H9 (cell line): ENCODE results near the gene HHAT. TPM values are rescaled to one million over a fixed set of nuclear protein-coding genes. Genes with fewer than 3 reads are reported as not detected.

Experiments
- DNase-seq: peaks from one replicate; pipeline ENCODE4 v3.0.0-alpha.2; 2017
- H2AFZ ChIP-seq: one replicate; pipeline ENCODE4 v1.6.1; 2013; ENCODE audit warnings: mild to moderate bottlenecking, low read length, control low read depth, moderate library complexity
- H2AK5ac ChIP-seq: 2 replicates; pipeline ENCODE4 v1.6.1; 2013; ENCODE audit warnings: low read length, control low read depth, mixed read lengths; ENCODE audit not compliant: insufficient read length
- H2BK120ac ChIP-seq: one replicate; pipeline ENCODE4 v1.6.1; 2013; ENCODE audit warnings: low read depth, mild to moderate bottlenecking, low read length, control low read depth, inconsistent platforms; ENCODE audit not compliant: poor library complexity, severe bottlenecking
- H2BK12ac ChIP-seq: 2 replicates; pipeline ENCODE4 v1.6.1; 2013; ENCODE audit warnings: low read length, control low read depth, mixed read lengths, low read depth; ENCODE audit not compliant: insufficient read length
- H2BK15ac ChIP-seq: 2 replicates; pipeline ENCODE4 v1.6.1; 2013; ENCODE audit warnings: low read depth, low read length, control low read depth
- H2BK20ac ChIP-seq: one replicate; pipeline ENCODE4 v1.6.1; 2013; ENCODE audit warnings: low read depth, mild to moderate bottlenecking, low read length, control low read depth, inconsistent platforms; ENCODE audit not compliant: poor library complexity, severe bottlenecking
- H2BK5ac ChIP-seq: 2 replicates; pipeline ENCODE4 v1.6.1; 2013; ENCODE audit warnings: low read length, control low read depth, mixed read lengths; ENCODE audit not compliant: insufficient read length
- H3K14ac ChIP-seq: 2 replicates; pipeline ENCODE4 v1.6.1; 2013; ENCODE audit warnings: low read length, control low read depth; ENCODE audit not compliant: insufficient read depth
- H3K18ac ChIP-seq: 2 replicates; pipeline ENCODE4 v1.6.1; 2013; ENCODE audit warnings: low read depth, mild to moderate bottlenecking, mixed read lengths, low read length, control low read depth; ENCODE audit not compliant: insufficient read length
- H3K23ac ChIP-seq: 2 replicates; pipeline ENCODE4 v1.6.1; 2013; ENCODE audit warnings: low read length, control low read depth, mixed read lengths, low read depth; ENCODE audit not compliant: insufficient read length
- H3K23me2 ChIP-seq: 2 replicates; pipeline ENCODE4 v1.6.1; 2013; ENCODE audit warnings: low read depth, mild to moderate bottlenecking, mixed read lengths, low read length, control low read depth; ENCODE audit not compliant: insufficient read length, poor library complexity, severe bottlenecking
- H3K27ac ChIP-seq: 2 replicates; pipeline ENCODE4 v1.5.1; 2013; ENCODE audit warnings: low read length, control low read depth, mixed read lengths, low read depth; ENCODE audit not compliant: insufficient read length
- H3K27me3 ChIP-seq: 2 replicates; pipeline ENCODE4 v1.6.1; 2013; ENCODE audit warnings: low read length, control low read depth, inconsistent platforms; ENCODE audit not compliant: insufficient read depth
- H3K4ac ChIP-seq: 2 replicates; pipeline ENCODE4 v1.6.1; 2013; ENCODE audit warnings: low read depth, mild to moderate bottlenecking, control low read depth, inconsistent platforms, low read length, moderate library complexity
- H3K4me1 ChIP-seq: 2 replicates; pipeline ENCODE4 v1.6.1; 2013; ENCODE audit warnings: low read length, control low read depth, inconsistent platforms; ENCODE audit not compliant: insufficient read depth
- H3K4me2 ChIP-seq: 2 replicates; pipeline ENCODE4 v1.6.1; 2013; ENCODE audit warnings: low read length, control low read depth, mixed read lengths; ENCODE audit not compliant: insufficient read length, insufficient read depth
- H3K56ac ChIP-seq: 2 replicates; pipeline ENCODE4 v1.6.1; 2013; ENCODE audit warnings: low read depth, mild to moderate bottlenecking, mixed read lengths, low read length, control low read depth; ENCODE audit not compliant: insufficient read length
- H3K79me1 ChIP-seq: 2 replicates; pipeline ENCODE4 v1.6.1; 2013; ENCODE audit warnings: low read depth, mild to moderate bottlenecking, moderate library complexity, low read length, control low read depth, inconsistent platforms; ENCODE audit not compliant: insufficient read depth, poor library complexity, severe bottlenecking
- H3K79me2 ChIP-seq: 2 replicates; pipeline ENCODE4 v1.6.1; 2013; ENCODE audit warnings: low read length, control low read depth, inconsistent platforms; ENCODE audit not compliant: insufficient read depth
- H3K9ac ChIP-seq: 2 replicates; pipeline ENCODE4 v1.6.1; 2013; ENCODE audit warnings: low read length, control low read depth, mixed read lengths; ENCODE audit not compliant: insufficient read length; ENCODE audit errors: extremely low read depth
- H3K9me3 ChIP-seq: one replicate; pipeline ENCODE4 v1.6.1; 2013; ENCODE audit warnings: low read depth, low read length, inconsistent platforms; ENCODE audit not compliant: control insufficient read depth
- H3T11ph ChIP-seq: one replicate; pipeline ENCODE4 v1.6.1; 2013; ENCODE audit warnings: mild to moderate bottlenecking, low read length, control low read depth, inconsistent platforms
- H4K20me1 ChIP-seq: one replicate; pipeline ENCODE4 v1.6.1; 2013; ENCODE audit not compliant: control insufficient read depth, insufficient read length, insufficient read depth
- H4K5ac ChIP-seq: 2 replicates; pipeline ENCODE4 v1.6.1; 2013; ENCODE audit warnings: low read depth, mild to moderate bottlenecking, mixed read lengths, low read length, control low read depth; ENCODE audit not compliant: insufficient read length
- H4K8ac ChIP-seq: replicated peaks from 2 replicates; pipeline ENCODE4 v1.6.1; 2013; ENCODE audit warnings: low read length, control low read depth, mixed read lengths, low read depth; ENCODE audit not compliant: insufficient read length
- H4K91ac ChIP-seq: 2 replicates; pipeline ENCODE4 v1.6.1; 2013; ENCODE audit warnings: low read depth, mild to moderate bottlenecking, moderate library complexity, mixed read lengths, low read length, control low read depth; ENCODE audit not compliant: insufficient read length
- H3K27ac Mint-ChIP-seq, 3 experiments: 2 replicates in 2 of 3; 3 replicates in 1 of 3; pipeline ENCODE4 v1.8.0; 2020 to 2021; ENCODE audit warnings: mixed read lengths in 3 of 3, mild to moderate bottlenecking in 1 of 3, moderate library complexity in 1 of 3
- H3K27me3 Mint-ChIP-seq: 2 replicates; pipeline ENCODE4 v1.8.0; 2021; ENCODE audit warnings: low read depth, mild to moderate bottlenecking, moderate library complexity, mixed read lengths
- H3K36me3 Mint-ChIP-seq, 3 experiments: 2 replicates in 2 of 3; 3 replicates in 1 of 3; pipeline ENCODE4 v1.8.0; 2020 to 2021; ENCODE audit warnings: low read depth in 3 of 3, mixed read lengths in 3 of 3; ENCODE audit not compliant: insufficient read depth in 1 of 3
- H3K4me1 Mint-ChIP-seq, 2 experiments: 2 replicates each; pipeline ENCODE4 v1.8.0; 2020; ENCODE audit warnings: mixed read lengths in 2 of 2
- H3K4me3 Mint-ChIP-seq, 2 experiments: 2 replicates in 1 of 2; 3 replicates in 1 of 2; pipeline ENCODE4 v1.8.0; 2020 to 2021; ENCODE audit warnings: mild to moderate bottlenecking in 2 of 2, mixed read lengths in 2 of 2, moderate library complexity in 1 of 2
- H3K9me3 Mint-ChIP-seq, 2 experiments: 2 replicates in 1 of 2; 3 replicates in 1 of 2; pipeline ENCODE4 v1.8.0; 2020; ENCODE audit warnings: mild to moderate bottlenecking in 2 of 2, mixed read lengths in 2 of 2, moderate library complexity in 1 of 2
- CTCF ChIP-seq: fragments of 200-600 bp; sonication (generic); conservative IDR thresholded peaks from 3 replicates; pipeline ENCODE4 v1.8.0; 2021; ENCODE audit warnings: antibody characterized with exemption, mild to moderate bottlenecking
- WGBS: extraction: QIAGEN DNeasy Blood & Tissue Kit; methylation state at CpG from one replicate; pipeline ENCODE4 v1.1.7; 2013; ENCODE audit warnings: missing lambda C conversion rate, low lambda C conversion rate, mixed read lengths; ENCODE audit not compliant: insufficient read length; ENCODE audit errors: extremely low coverage; 5-methylcytosine and 5-hydroxymethylcytosine counted together
- total RNA-seq: library from RNA; stranded (reverse); gene quantifications from 2 replicates; pipeline ENCODE4 v1.2.1, GENCODE V29; 2021

The HHAT gene
- total RNA-seq, 1 experiment from 2014 or later, result 0.48 TPM

GRCh38 chr1:210677533-210677932 lies 348.8 kb downstream of the HHAT start:
- H3K9ac ChIP-seq, result no peak overlapping the region
- H3K36me3 Mint-ChIP-seq, result no peaks in the 10 kb centered on the region
- no peak overlapping the region for H3K18ac ChIP-seq
- H2BK20ac ChIP-seq, result no peak overlapping the region
- no peak overlapping the region for H4K91ac ChIP-seq
- no peaks in the 10 kb centered on the region for H3K9me3 ChIP-seq
- H3K79me1 ChIP-seq, result no peaks in the 10 kb centered on the region
- no peak overlapping the region for H2BK120ac ChIP-seq
- no peak for DNase-seq
- H3K4me3 Mint-ChIP-seq, result no peak overlapping the region
- no CpG with 5 or more reads among the region's 4 CpGs for WGBS
- no peak overlapping the region for H4K5ac ChIP-seq
- no peak overlapping the region for H4K8ac ChIP-seq
- no peaks in the 10 kb centered on the region for H4K20me1 ChIP-seq
- no peak for TF ChIP-seq CTCF
- no peak overlapping the region for H3K4me2 ChIP-seq
- H2BK12ac ChIP-seq, result no peak overlapping the region
- H2AK5ac ChIP-seq, result no peak overlapping the region
- H3K4me1 Mint-ChIP-seq, result no peaks in the 10 kb centered on the region
- H3K4ac ChIP-seq, result no peak overlapping the region
- no peaks in the 10 kb centered on the region for H3K79me2 ChIP-seq
- no peak overlapping the region for H3K27ac ChIP-seq
- no peaks in the 10 kb centered on the region for H3K4me1 ChIP-seq
- H2BK5ac ChIP-seq, result no peak overlapping the region
- no peak overlapping the region for H3K14ac ChIP-seq
- H3K56ac ChIP-seq, result no peak overlapping the region
- H2BK15ac ChIP-seq, result no peak overlapping the region
- H3K27me3 ChIP-seq, result no peaks in the 10 kb centered on the region
- no peaks in the 10 kb centered on the region for H3K23me2 ChIP-seq
- H3K9me3 Mint-ChIP-seq, result no peaks in the 10 kb centered on the region
- no peak overlapping the region for H3T11ph ChIP-seq
- H3K27ac Mint-ChIP-seq, result no peak overlapping the region
- H3K27me3 Mint-ChIP-seq, result no peaks in the 10 kb centered on the region; the same call in 1 of the 2 replicates
- no peak overlapping the region for H2AFZ ChIP-seq
- H3K23ac ChIP-seq, result no peak overlapping the region
